Measurements from ENCODE around the gene GRB10. TPM values are rescaled to one million over a fixed set of nuclear protein-coding genes. Genes with fewer than 3 reads are reported as not detected.
"Not testable (repeated sequence)": the region's sequence is repeated elsewhere in the genome, so short reads cannot be mapped to it uniquely, and the experiment has no call there.

Gene GRB10
- total and polyA plus RNA-seq, 2 of the 8 experiments (the other 6 are each of a cell fraction or from before 2014, with no cell fraction given) = 35.7 to 97.0 TPM

DNA sequence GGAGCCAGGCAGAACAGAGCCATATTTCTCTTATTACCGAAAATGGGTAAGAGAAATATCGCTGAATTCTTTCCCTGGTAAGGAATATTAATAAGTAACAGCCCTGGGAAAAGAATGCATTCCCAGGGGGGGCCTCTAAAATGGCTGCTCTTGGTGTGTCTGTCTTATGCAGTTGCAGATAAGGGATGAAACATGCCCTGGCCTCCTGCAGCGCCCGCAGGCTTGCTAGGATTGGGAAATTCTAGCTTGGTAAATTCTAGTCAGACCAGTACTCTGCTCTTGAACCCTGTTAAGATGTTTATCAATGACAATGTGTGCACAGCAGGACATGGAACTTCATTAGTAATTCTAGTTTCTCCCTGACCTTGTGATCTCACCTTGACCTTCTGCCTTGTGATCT, 199.4 kb downstream of the GRB10 start:
- H3K27me3 ChIP-seq (replicated peaks in 1 of 4; ENCODE audit: control insufficient read depth in 3 of 4, extremely low read depth in 1 of 4, insufficient read depth in 3 of 4, low read length in 3 of 4); H3K27ac ChIP-seq (ENCODE audit: low read depth, low read length); H3K56ac ChIP-seq (replicated peaks; ENCODE audit: insufficient read length, low read depth, low read length); H3K4me2 ChIP-seq (ENCODE audit: insufficient read depth in 1 of 2, low read depth in 2 of 2, low read length in 2 of 2); H2AFZ ChIP-seq (ENCODE audit: low read length); H3K4me1 ChIP-seq (replicated peaks in 1 of 4; ENCODE audit: control insufficient read depth in 3 of 4, insufficient read depth in 4 of 4, low read length in 3 of 4); H3K18ac ChIP-seq (ENCODE audit: extremely low read depth, low read length); H2AK5ac ChIP-seq (ENCODE audit: low read depth, low read length); H3K79me1 ChIP-seq (ENCODE audit: low read depth, low read length); H3K23ac ChIP-seq (ENCODE audit: insufficient read length); FAIRE-seq; POLR2A ChIA-PET (ENCODE audit: partially characterized antibody); H3K9ac ChIP-seq (replicated peaks in 1 of 4; ENCODE audit: extremely low read depth in 1 of 4, low read depth in 3 of 4, low read length in 3 of 4); H2BK15ac ChIP-seq (ENCODE audit: low read length); H4K20me1 ChIP-seq (replicated peaks in 1 of 2; ENCODE audit: control insufficient read depth in 1 of 2, insufficient read depth in 2 of 2, low read length in 2 of 2); H3K36me3 ChIP-seq (ENCODE audit: control insufficient read depth in 2 of 4, insufficient read depth in 4 of 4, low read length in 3 of 4); H2BK20ac ChIP-seq (ENCODE audit: low read length); H4K8ac ChIP-seq (ENCODE audit: extremely low read depth, insufficient read depth, low read length); H2BK5ac ChIP-seq (ENCODE audit: low read depth, low read length); H4K91ac ChIP-seq (replicated peaks; ENCODE audit: insufficient read length, low read length); H4K5ac ChIP-seq (ENCODE audit: insufficient read length, low read depth, low read length); DNase-seq (ENCODE audit: low read depth in 1 of 2, low spot score in 2 of 2); H3K4me3 ChIP-seq (ENCODE audit: extremely low read depth in 1 of 4, insufficient read depth in 2 of 4, low read depth in 3 of 4, low read length in 4 of 4); H2BK120ac ChIP-seq (replicated peaks; ENCODE audit: low read depth, low read length); H3K79me2 ChIP-seq (ENCODE audit: control insufficient read depth in 1 of 2, insufficient read depth in 2 of 2, low read length in 2 of 2); H3K4ac ChIP-seq (replicated peaks; ENCODE audit: insufficient read length, low read depth, low read length); H3K14ac ChIP-seq (ENCODE audit: insufficient read length); H2BK12ac ChIP-seq (ENCODE audit: low read depth, low read length); H3K23me2 ChIP-seq (ENCODE audit: low read depth, low read length): not testable (repeated sequence)
- H3K9me3 ChIP-seq (ENCODE audit: insufficient read depth in 2 of 2, low read depth in 1 of 2, low read length in 1 of 2) = peaks cover 12 to 15% of the 10 kb centered on the region in 2 experiments
- WGBS, 2 experiments (ENCODE audit: extremely low coverage in 1 of 2, insufficient coverage in 1 of 2, insufficient read length in 1 of 2, insufficient replicate concordance in 2 of 2, low coverage in 1 of 2, low lambda C conversion rate in 2 of 2, missing lambda C conversion rate in 1 of 2) = 98% methylated on average over 4 of the region's 4 CpGs; no CpG with 5 or more reads in 1 of the 2 experiments
- CTCF ChIA-PET (ENCODE audit: partially characterized antibody) = interaction anchor here (0.9 kb wide), 1 partner anchor 21 kb away, joined by 3 read pairs; no protein-coding TSS in a partner anchor
- peak in 1 of 2 experiments; percentile 90; a peak in 1 of 3 replicates for TF ChIP-seq EP300 (IDR thresholded peaks at IDR 0.05; ENCODE audit: borderline replicate concordance in 1 of 2, low read depth in 2 of 2, low read length in 2 of 2)

DNA sequence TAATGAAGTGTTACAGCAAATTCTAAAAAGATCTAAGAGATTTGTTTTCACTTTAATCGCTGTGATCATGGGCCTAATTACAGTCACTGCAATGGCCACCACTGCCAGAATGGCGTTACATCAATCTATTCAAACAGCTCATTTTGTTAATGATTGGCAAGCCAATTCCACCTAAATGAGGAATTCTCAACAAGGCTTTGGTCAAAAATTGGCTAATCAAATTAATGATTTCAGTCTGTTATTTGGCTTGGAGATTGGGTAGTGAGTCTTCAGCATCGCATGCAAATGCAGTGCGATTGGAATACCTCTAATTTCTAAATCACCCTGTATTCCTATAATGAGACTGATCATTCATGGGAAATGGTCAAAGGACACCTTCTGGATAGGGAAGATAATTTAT, 200.4 kb downstream of the GRB10 start:
- H4K20me1 ChIP-seq (replicated peaks in 1 of 2; ENCODE audit: control insufficient read depth in 1 of 2, insufficient read depth in 2 of 2, low read length in 2 of 2); H4K91ac ChIP-seq (replicated peaks; ENCODE audit: insufficient read length, low read length); H3K79me1 ChIP-seq (ENCODE audit: low read depth, low read length); H3K14ac ChIP-seq (ENCODE audit: insufficient read length); H3K4ac ChIP-seq (replicated peaks; ENCODE audit: insufficient read length, low read depth, low read length); H3K9ac ChIP-seq (replicated peaks in 1 of 4; ENCODE audit: extremely low read depth in 1 of 4, low read depth in 3 of 4, low read length in 3 of 4); H3K27ac ChIP-seq (ENCODE audit: low read depth, low read length); H3K4me3 ChIP-seq (ENCODE audit: extremely low read depth in 1 of 4, insufficient read depth in 2 of 4, low read depth in 3 of 4, low read length in 4 of 4); H3K36me3 ChIP-seq (ENCODE audit: control insufficient read depth in 2 of 4, insufficient read depth in 4 of 4, low read length in 3 of 4); H3K4me2 ChIP-seq (ENCODE audit: insufficient read depth in 1 of 2, low read depth in 2 of 2, low read length in 2 of 2); POLR2A ChIA-PET (ENCODE audit: partially characterized antibody); H2BK15ac ChIP-seq (ENCODE audit: low read length); H3K27me3 ChIP-seq (replicated peaks in 1 of 4; ENCODE audit: control insufficient read depth in 3 of 4, extremely low read depth in 1 of 4, insufficient read depth in 3 of 4, low read length in 3 of 4); H3K4me1 ChIP-seq (replicated peaks in 1 of 4; ENCODE audit: control insufficient read depth in 3 of 4, insufficient read depth in 4 of 4, low read length in 3 of 4); H2BK120ac ChIP-seq (replicated peaks; ENCODE audit: low read depth, low read length); H3K18ac ChIP-seq (ENCODE audit: extremely low read depth, low read length); H4K8ac ChIP-seq (ENCODE audit: extremely low read depth, insufficient read depth, low read length); H2BK5ac ChIP-seq (ENCODE audit: low read depth, low read length); H3K79me2 ChIP-seq (ENCODE audit: control insufficient read depth in 1 of 2, insufficient read depth in 2 of 2, low read length in 2 of 2); H2BK12ac ChIP-seq (ENCODE audit: low read depth, low read length); H2AK5ac ChIP-seq (ENCODE audit: low read depth, low read length); H3K23me2 ChIP-seq (ENCODE audit: low read depth, low read length); DNase-seq (ENCODE audit: low read depth in 1 of 2, low spot score in 2 of 2); H2BK20ac ChIP-seq (ENCODE audit: low read length); H3K56ac ChIP-seq (replicated peaks; ENCODE audit: insufficient read length, low read depth, low read length); FAIRE-seq; H4K5ac ChIP-seq (ENCODE audit: insufficient read length, low read depth, low read length); H3K23ac ChIP-seq (ENCODE audit: insufficient read length); H2AFZ ChIP-seq (ENCODE audit: low read length): not testable (repeated sequence)
- 94% methylated on average over 4 of the region's 4 CpGs; no CpG with 5 or more reads in 1 of the 2 experiments for WGBS, 2 experiments (ENCODE audit: extremely low coverage in 1 of 2, insufficient coverage in 1 of 2, insufficient read length in 1 of 2, insufficient replicate concordance in 2 of 2, low coverage in 1 of 2, low lambda C conversion rate in 2 of 2, missing lambda C conversion rate in 1 of 2)
- peaks cover 15 to 16% of the 10 kb centered on the region in 2 experiments for H3K9me3 ChIP-seq (ENCODE audit: insufficient read depth in 2 of 2, low read depth in 1 of 2, low read length in 1 of 2)
- CTCF ChIA-PET (ENCODE audit: partially characterized antibody) = interaction anchor here (1.1 kb wide), 1 partner anchor 13 kb away, joined by 3 read pairs; no protein-coding TSS in a partner anchor

Data from H1 (cell line).